Stimulated activated CD8-positive, alpha-beta memory T cell treated with anti-CD3 and anti-CD28 coated beads, Interleukin-12 subunit alpha, Interleukin-12 subunit beta, amount 100 ng/mL, for 4 hours (primary cell): ENCODE results near the gene LAMA5.

Experiments
- DNase-seq: peaks from one replicate; pipeline ENCODE4 v3.0.0-alpha.2; 2020; ENCODE audit warnings: low read depth

LAMA5 gene

DNA sequence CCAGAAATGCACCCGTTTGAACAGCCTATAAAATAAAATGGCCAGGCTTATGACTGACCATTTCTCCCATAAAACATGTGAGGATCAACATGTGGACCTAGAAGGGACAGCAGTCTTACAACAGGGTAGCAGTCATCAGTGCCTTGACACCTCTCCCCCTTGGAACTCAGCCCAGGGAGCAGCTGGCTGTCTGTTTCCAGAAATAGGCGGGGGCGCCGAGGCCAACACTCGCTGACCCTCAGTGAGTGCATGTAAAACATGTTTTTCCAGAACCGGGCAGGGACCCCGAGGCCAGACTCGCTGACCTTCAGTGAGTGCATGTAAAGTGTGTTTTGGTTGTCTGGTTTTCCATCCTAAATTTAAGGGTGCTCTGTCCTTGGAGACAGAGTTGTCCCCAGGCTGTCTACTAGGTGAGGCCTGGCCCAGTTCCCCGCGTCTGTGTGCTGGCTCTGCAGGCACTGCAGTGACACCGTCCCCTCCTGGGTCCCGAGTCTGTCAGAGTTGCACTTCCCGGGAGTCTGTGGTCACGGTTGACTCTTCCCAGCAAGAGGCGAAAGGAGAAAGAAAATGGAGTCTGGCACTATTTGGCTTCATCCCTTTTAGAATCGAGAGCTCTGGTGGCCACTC lies 84.1 kb downstream of the LAMA5 start:
- DNase-seq = no peak

DNA sequence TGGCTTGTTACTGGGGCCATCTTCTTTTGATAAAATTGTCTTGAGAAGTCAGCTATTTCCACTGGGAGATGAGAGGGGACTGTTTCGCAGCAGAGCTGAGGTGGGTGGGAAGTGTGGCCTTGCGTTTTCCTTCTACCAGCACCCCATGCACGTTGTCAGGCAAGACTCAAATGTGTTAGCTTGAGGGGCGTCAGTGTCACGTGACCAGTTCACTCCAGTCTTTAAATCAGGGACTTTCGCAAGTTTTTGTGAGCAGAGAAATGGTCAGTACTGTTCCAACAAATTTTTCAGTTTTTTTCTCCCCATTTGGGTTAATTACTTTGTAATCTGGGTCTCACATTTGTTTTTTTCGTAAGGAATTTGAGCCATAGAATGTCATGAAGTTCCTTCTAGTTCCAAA lies 85.0 kb downstream of the LAMA5 start:
- no peak for DNase-seq

DNA sequence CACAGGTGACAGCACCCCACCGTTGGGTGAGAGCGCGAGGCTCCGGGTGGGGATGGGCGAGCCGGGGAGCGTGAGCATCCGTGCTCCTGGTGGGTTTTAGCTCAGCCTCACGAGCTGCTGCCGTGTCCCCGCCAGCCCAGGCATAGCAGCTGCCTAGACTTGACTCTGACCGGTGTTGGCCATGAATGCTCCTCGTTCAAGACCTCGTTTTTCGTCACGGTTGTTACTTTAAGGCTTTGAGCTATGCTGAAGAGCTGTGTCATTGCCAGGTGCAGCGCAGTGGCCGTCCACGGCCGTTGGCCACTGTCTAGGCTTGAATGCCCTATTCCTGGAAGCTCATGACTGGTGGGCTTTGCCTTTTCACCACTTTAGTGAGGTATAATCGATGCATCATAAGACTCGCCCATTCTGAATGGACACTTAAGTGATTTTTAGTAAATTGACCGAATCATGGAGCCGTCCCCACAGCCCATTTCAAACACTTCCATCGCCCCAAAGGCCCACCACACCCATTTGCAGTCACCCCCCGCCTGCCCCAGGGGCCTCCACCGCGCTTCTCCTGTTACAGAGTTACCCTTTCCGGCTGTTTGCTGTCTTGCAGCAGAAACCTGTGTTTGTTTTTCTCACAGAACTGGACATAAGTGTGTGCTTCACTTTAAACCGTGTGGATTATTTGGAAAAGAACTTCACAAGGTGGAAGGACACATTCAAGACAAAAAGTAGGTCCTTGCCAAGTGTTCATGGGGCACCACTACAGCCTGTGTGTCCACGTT lies 85.8 kb downstream of the LAMA5 start:
- DNase-seq = no peak

DNA sequence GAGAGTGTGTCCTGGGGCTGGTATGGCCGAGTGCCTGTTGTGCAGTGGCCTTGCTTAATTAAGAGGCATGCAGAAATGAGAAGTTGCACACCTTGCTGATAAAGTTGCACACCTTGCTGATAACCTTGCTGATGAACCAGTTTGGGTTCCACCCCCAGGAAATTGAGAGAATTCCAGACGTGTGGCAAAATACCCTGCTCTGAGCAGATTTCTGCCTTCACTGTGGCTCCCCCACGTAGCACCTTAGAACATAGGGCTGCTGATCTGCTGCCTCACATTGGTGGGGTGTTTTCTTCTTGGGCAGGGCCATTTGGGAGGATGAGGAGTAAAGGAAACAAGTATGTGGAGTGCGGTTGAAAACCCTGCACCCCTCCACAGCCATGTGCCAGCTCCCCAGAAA lies 86.8 kb downstream of the LAMA5 start:
- no peak for DNase-seq

DNA sequence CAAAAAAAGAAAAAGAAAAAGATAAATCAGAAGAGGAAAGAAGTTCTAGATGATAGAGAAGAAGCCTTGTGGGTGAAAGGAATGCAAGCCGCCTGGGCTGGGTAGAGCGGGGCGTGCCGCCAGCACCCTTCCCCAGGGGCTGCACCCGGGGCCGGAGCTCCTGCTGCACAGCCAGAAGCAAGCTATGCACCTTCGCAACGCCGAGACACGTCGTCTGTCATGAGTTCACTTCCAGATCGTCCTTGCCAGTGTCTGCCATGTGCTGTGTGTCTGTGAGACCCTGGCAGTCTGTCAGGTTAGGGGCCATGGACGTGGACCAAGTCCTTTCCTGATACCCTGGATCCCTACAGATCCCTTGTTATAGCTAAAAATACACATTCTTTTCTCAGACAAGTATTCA lies 89.9 kb downstream of the LAMA5 start:
- DNase-seq = no peak

DNA sequence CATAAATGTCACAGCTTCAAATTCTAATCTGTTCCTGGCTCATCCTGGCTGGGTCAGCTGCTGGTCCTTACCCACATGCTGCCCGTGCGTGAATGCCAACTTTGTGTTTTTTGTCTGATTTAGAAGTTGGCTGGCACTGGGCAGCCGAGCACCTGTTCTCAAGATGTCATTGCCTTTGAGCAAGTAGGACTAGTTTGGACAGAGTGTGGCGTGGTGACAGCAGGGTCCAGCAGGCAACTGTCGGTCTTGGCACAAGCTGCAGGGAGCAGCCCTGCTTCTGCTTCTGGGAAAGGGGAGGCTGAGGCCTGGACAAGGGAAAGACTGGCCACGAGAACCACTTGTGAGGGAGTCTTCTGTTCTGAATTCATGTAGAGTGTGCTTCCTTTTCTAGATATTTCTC lies 90.7 kb downstream of the LAMA5 start:
- no peak for DNase-seq

DNA sequence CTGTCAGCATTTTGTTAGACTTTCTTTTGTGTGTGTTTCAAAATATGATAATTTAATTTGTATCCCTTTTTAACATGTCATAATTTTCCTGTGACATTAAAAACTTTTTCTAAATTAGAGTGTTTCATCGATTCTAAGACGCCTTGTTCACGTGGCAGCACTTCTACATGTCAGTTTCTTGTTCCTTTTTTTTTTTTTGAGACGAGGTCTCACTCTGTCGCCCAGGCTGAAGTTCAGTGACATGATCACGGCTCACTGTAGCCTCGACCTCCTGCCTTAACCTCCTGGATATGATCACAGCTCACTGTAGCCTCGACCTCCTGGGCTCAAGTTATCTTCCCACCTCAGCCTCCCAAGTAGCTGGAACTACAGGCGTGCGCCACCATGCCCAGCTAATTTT lies 91.9 kb downstream of the LAMA5 start:
- no peak for DNase-seq

DNA sequence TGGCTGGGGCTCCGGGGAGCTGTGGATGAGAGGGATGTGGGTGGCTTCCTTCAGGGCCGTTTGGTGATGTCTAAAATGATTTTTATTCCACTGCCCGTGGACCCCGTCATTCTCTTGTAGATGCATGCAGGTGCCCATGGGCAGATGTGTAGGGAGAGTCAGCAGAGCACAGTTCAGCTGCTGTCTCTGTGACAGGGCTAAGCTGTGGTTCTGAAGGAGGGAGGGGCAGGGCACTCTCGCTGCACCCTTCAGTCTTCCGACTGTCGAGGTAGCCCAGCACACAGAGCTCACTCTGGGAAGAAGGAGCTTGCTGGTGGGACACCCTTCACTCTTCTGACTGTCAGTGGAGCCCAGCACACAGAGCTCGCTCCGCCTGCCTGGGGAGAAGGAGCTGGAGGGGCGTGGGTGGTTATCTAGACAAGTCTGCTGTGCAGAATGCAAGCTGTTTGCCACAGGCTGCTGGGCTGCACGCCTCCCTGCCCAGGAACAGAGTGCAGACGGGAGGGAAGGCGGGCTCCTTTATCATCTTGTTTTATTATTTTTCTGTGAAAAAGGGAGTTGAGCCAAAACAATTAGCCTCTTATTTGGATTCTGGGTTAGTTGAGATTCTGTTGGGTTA lies 92.7 kb downstream of the LAMA5 start:
- DNase-seq = no peak

DNA sequence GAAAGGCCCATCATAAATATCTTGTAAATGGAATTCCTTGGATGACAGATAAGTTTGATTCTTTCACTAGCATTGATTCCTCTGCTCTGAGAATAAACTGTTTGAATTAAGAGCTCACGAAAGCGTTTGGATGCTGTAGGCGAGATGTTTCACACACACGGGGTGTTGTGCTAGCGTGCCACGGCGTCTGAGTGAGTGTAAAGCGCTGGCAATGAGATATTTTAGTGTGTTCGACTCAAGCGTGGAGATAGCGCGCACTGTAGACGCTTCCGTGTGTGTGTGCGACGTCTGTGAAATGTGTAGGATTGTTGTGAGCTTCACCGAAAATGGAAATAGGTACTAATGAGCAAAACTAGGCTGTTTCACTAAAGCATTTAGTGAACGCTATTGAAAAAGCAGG lies 93.7 kb downstream of the LAMA5 start:
- no peak for DNase-seq

DNA sequence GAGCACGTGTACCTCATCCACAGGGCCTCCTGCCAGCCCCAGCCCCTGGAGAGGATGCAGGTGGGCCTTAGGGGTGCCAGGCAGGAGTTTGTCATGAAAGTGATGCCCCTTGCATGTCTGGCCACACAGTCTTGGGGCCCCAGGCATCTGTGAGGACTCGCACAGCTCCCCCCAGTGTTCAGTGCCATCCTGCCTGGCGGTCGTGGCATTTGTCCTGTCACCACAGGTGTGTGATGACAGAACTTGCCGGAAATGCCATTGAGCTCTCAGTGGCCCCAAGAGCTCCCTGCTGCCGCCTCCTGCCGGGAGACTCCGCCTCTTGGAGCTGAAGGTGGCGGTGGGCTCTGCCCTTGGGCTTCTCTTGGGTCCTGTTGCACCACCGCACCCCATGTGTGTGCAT lies 94.9 kb downstream of the LAMA5 start:
- no peak for DNase-seq

DNA sequence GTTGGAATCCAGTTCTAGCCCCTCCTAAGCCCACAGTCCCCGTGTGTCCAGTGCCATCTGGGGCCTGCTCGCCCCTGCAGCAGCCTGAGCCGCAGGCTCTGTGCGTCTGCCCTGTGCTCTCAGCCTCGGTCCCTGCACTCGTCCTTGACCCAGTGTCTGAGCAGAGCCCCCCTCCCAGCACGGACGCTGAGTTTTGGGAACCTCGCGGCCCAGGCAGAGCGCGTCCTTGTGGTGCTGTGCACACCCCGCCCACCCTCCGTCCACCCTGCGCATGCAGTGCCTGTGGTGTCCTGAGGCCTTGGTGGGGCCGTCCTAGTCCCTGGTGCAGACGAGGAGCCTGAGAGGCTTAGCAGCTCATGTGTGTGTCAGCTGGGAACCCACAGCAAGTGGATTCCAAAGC lies 97.2 kb downstream of the LAMA5 start:
- no peak for DNase-seq

DNA sequence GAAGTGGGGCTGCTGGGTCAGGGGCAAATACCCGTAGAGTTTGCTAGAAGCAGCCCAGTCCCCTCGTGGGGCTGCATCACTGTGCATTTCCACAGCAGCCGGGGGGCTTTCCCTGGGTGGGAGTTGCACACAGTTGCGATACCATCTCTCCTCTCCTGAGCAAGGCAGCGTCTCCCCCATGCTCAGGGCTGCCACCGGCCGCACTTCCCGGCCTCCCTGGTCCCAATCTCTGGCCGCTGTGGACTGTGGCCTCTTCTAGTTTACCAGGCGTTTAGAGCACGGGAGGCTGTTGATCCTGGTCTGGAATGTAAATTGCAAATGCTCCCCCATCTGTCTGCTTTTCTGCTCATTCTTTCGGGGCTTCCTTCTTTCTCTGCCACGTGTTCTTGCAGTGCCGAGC lies 97.7 kb downstream of the LAMA5 start:
- no peak for DNase-seq

DNA sequence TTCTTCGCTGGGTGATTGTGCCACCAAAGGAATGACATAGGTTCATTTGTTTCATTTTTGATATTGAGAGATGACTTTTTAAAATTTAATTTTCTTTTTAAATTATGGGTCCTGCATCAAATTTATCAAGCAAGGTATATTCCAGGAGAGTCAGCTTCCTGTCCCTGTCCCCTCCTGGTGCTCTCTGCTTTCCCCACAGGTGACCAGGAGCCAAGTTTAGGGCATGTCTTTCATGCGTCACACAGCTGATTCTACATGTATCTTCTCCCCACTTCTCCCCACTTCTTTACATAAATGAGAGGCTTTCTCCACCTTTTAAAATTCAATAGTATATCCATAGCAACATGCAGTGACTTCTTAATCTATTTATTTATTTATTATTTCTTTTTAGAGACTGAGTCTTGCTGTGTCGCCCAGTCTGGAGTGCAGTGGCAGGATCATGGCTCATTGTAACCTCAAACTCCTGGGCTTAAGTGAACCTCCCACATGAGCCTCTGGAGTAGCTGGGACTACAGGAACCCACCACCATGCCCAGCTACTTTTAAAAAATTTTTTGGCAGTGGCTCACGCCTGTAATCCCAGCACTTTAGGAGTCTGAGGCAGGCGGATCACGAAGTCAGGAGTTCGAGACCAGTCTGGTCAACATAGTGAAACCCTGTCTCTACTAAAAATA lies 98.7 kb downstream of the LAMA5 start:
- DNase-seq = no peak

DNA sequence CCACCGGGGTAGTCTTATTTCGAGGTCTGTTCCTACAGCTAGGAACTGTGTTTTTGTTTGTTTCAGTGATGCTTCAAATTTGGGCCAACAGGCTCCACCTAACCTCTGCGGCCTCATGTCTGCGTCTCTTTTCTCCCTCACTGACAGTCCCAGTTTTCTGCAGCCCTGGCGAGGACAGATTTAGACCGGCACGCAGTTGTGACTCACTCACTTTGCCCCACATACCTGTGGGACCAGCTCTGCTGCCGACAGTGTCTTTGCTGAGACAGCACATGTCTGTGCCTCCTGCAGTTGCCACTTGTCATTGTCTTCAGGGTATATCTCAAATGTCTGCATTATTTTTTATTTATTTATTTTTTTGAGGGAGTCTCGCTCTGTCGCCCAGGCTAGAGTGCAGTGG lies 99.6 kb downstream of the LAMA5 start:
- DNase-seq = no peak

DNA sequence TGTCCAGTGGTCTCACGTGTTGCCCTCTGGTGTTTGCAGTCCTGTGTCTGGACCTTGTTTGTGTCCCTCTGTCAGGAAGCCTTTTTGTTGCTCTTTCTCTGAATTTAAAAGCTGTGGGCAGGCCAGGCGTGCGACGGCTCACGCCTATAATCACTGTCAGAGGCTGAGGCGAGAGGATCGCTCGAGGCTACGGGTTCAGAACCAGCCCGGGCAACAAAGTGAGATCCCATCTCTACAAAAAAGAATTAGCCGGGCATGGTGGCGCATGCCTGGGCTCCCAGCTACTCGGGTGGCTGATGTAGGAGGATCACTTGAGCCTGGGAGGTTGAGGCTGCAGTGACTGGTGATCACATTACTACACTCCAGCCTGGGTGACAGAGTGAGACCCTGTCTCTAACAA lies 100.3 kb downstream of the LAMA5 start:
- DNase-seq = no peak

DNA sequence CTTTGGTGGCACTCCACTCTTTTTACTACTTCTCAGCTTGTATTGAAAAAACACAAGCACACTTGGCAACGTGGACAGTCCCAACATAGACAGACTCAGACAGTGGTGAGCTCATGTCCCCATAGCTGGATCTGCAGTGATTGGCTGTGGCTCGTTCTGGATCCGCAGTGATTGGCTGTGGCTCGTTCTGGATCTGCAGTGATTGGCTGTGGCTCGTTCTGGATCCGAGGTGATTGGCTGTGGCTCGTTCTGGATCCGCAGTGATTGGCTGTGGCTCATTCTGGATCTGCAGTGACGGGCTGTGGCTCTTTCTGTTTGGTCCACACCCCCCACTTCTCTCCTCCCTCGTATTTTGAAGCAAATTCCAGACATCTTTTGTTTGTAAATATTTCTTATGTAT lies 100.8 kb downstream of the LAMA5 start:
- no peak for DNase-seq

DNA sequence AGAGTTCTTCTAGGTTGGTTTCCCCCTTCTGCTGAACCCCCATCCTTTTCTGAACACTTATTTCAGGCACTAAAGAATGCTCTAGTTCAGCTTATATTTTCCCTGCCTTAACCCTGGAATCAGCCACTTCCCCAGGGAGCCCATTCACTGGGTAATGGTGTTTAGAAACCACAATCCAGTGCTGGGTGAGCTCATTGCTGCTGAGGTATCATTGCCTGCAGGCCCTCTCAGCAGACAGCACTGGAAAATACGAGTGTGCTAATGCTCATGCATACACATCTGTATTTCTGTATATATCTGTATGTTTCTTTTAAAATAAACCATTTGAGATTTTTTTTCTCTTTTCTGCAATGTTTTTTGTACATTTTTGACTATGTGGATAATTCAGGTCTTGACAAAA lies 101.7 kb downstream of the LAMA5 start:
- DNase-seq = no peak

DNA sequence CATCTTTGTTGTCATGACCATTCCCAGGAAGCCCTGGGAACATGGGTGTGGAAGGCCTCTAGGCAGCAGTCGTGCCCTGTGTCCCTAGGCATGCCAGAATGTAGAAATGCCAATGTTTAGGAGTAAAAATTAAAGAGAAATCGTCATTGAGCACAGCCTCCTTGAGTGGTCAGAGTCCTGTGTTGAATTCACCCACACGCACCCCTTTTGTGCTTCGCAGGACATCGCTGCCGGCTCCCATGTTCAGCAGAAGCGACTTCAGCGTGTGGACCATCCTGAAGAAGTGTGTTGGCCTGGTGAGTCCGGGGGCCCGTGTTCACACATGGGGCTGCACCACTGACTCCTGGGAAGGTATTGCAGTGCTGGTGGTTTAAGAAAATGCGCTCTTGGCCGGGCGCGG lies 103.7 kb downstream of the LAMA5 start:
- DNase-seq = no peak

DNA sequence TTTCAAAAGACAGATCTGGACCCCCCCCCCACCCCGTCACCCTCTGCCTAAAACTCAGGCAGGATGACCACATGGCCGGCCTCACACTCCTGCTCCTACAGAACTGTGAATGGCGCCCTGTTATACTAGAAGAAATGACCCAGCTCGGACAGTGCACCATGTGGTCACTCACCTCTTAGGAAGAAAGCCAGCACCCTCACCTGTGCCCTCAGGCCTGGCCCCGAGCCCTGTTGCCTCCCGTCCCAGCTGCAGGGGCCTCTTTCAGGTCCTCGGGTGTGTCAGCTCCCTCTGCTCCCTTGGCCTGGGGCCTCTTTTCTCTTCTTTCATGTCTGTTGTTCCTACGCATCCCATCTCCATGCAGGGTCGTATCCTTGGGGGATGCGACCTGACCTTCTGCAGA lies 105.0 kb downstream of the LAMA5 start:
- no peak for DNase-seq

DNA sequence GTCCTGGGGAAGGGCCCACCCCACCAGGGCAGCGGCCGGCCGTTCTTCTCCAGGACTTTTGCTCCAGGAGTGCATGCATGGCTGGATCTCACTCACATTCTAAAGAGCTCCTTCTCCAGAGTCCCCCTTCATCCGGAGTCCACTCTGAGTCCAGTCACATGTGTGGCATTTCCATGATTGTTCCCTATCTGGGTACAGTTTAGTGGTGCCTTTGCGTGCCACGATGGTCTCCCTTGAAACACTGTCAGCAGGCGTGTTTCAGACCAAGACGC lies 107.9 kb downstream of the LAMA5 start:
- DNase-seq = no peak
